SK-N-MC (cell line): ENCODE data around the gene STPG1.

Source experiments
- EZH2 ChIP-seq: fragments of 200-600 bp; sonication (generic); IDR thresholded peaks from one replicate; pipeline ENCODE4 v1.6.1; 2017; ENCODE audit warnings: antibody characterized with exemption
- POLR2AphosphoS5 ChIP-seq: IDR thresholded peaks from 2 replicates; pipeline ENCODE4 v1.6.1; 2012; ENCODE audit warnings: mild to moderate bottlenecking, low read depth, low read length, borderline replicate concordance

- peak; percentile 62 for TF ChIP-seq POLR2AphosphoS5
- TF ChIP-seq EZH2 = no peak
Observed at GRCh38 chr1:24321697-24322469, 91.7 kb downstream of the STPG1 start.
